H1 (cell line): ENCODE data around the gene MRPS5. TPM values are rescaled to one million over a fixed set of nuclear protein-coding genes. Genes with fewer than 3 reads are reported as not detected.

Experiments
- ASH2L ChIP-seq: fragments of 200-600, 300-600 bp; sonication (generic); IDR thresholded peaks from one replicate; pipeline ENCODE4 v1.7.1; 2017; ENCODE audit warnings: low read length
- CHD2 ChIP-seq: IDR thresholded peaks from 2 replicates; pipeline ENCODE4 v1.6.1; 2012; ENCODE audit warnings: low read length, improper control_type of control experiment
- NANOG ChIP-seq: IDR thresholded peaks from 2 replicates; pipeline ENCODE4 v1.6.1; 2011; ENCODE audit warnings: low read length, low read depth, mild to moderate bottlenecking, inconsistent platforms; ENCODE audit not compliant: insufficient read depth, poor library complexity, severe bottlenecking
- polyA plus RNA-seq, 7 experiments: library from polyadenylated mRNA; depleted of rRNA in 3 of 7; stranded (reverse) in 5 of 7; unstranded in 2 of 7; fragments of >200 nt in 5 of 7; fragments of 200-250 nt in 2 of 7; gene quantifications; 1 replicate in 5 of 7; 2 replicates in 1 of 7; 4 replicates in 1 of 7; pipeline versions ENCODE4 v1.2.1 to v1.2.3, GENCODE V29; 2011 to 2013; ENCODE audit warnings: missing spikeins in 2 of 7, mixed read lengths in 2 of 7
- total RNA-seq: library from RNA; stranded (reverse); fragmentation: NEBNext Ultra II Directional; extraction: Animal tissue kit (Norgen Biotek cat#: 25700); gene quantifications from 2 replicates; pipeline ENCODE4 v1.2.1, GENCODE V29; 2021

The MRPS5 gene
- total and polyA plus RNA-seq, 2 of the 8 experiments (the other 6 are each of a cell fraction or from before 2014, with no cell fraction given), result 36.7 to 53.0 TPM

- TF ChIP-seq CHD2, result no peak
- no peak for TF ChIP-seq ASH2L
- no peak for TF ChIP-seq NANOG
Measured at GRCh38 chr2:95052307-95052706, 69.3 kb downstream of the MRPS5 start (continued).
